Right lobe of liver (tissue), 4 donors: ENCODE results near the gene AMZ1.
A peak's percentile ranks its signal among the peaks of the same experiment; 100 is the strongest.

Experiments
- CTCF ChIP-seq, 4 donors: fragments of 200-600 bp in 3 of 4; fragments of 450-650 bp in 1 of 4; IDR thresholded peaks; one replicate each; pipeline versions ENCODE4 v1.5.1 to v1.8.0; 2016 to 2022; ENCODE audit warnings: antibody characterized with exemption in 4 of 4, mild to moderate bottlenecking in 2 of 4
- POLR2A ChIP-seq: fragments of 450-650 bp; IDR thresholded peaks from one replicate; pipeline ENCODE4 v1.6.1; 2017; ENCODE audit warnings: antibody characterized with exemption, mild to moderate bottlenecking
- donor health status: DM: no; HTN: no; CAD: no.
- donor health status: DM: no; HTN: no; CAD: no.
- donor health status: DM: no; HTN: yes; CAD: no.

- TF ChIP-seq CTCF (IDR thresholded peaks at IDR 0.05) (peak in 2 of 4 donors; percentile 3 to 5), POLR2A (no peak)
Measured at GRCh38 chr7:2662273-2663120, 25.5 kb upstream of the AMZ1 start.
